Skin of body (tissue), 2 donors: ENCODE measurements around the gene CLC. TPM values are rescaled to one million over a fixed set of nuclear protein-coding genes. Genes with fewer than 3 reads are reported as not detected.
"Not testable (repeated sequence)": the region's sequence is repeated elsewhere in the genome, so short reads cannot be mapped to it uniquely, and the experiment has no call there.

Experiments used
- DNase-seq: peaks from one replicate; lab custom pipeline; 2025; lab: John Stamatoyannopoulos, UW
- total RNA-seq: library from RNA; depleted of rRNA; stranded (reverse); fragments of >200 nt; gene quantifications from one replicate; pipeline ENCODE4 v1.2.3, GENCODE V29; 2014

Gene CLC
- total RNA-seq = 10.0 TPM

GRCh38 chr19:39737891-39738290 lies at the start of gene CLC:
TSS of gene CLC (minus strand) at chr19:39738029. CDS start at chr19:39737952, 77 bp downstream.
- no peak for DNase-seq

GRCh38 chr19:39780894-39781293 lies 43.1 kb upstream of the CLC start:
- no peak for DNase-seq

GRCh38 chr19:39778763-39779162 lies 40.9 kb upstream of the CLC start, which contains the start of gene LEUTX:
TSS of gene LEUTX (plus strand) at chr19:39778854. CDS start at chr19:39778921, 67 bp downstream.
- no peak for DNase-seq

GRCh38 chr19:39768786-39769185 lies 31.0 kb upstream of the CLC start:
- DNase-seq = no peak

- DNase-seq = no peak
Measured at GRCh38 chr19:39768334-39768733, 30.5 kb upstream of the CLC start.

- DNase-seq = no peak
Measured at GRCh38 chr19:39765091-39766076, 27.6 kb upstream of the CLC start.

GRCh38 chr19:39761851-39762250 lies 24.0 kb upstream of the CLC start:
- DNase-seq = not testable (repeated sequence)

- DNase-seq = no peak
Measured at GRCh38 chr19:39759457-39760184, 21.8 kb upstream of the CLC start.

GRCh38 chr19:39754971-39755370 lies 17.1 kb upstream of the CLC start:
- no peak for DNase-seq

GRCh38 chr19:39754544-39754943 lies 16.7 kb upstream of the CLC start:
- DNase-seq = no peak

GRCh38 chr19:39752795-39753194 lies 15.0 kb upstream of the CLC start:
- no peak for DNase-seq

- DNase-seq = no peak
Measured at GRCh38 chr19:39752390-39752789, 14.6 kb upstream of the CLC start.

GRCh38 chr19:39749981-39750380 lies 12.2 kb upstream of the CLC start:
- no peak for DNase-seq

GRCh38 chr19:39746836-39747529 lies 9.2 kb upstream of the CLC start:
- no peak for DNase-seq

GRCh38 chr19:39745643-39746042 lies 7.8 kb upstream of the CLC start:
- DNase-seq = no peak

- DNase-seq = no peak
Measured at GRCh38 chr19:39740395-39740794, 2.6 kb upstream of the CLC start.

- no peak for DNase-seq
Measured at GRCh38 chr19:39738814-39739213, 985 bp upstream of the CLC start.

- no peak for DNase-seq
Measured at GRCh38 chr19:39737351-39737750, 478 bp downstream of the CLC start.

GRCh38 chr19:39736088-39736487 lies 1.7 kb downstream of the CLC start:
- DNase-seq = no peak

GRCh38 chr19:39735688-39736087 lies 2.1 kb downstream of the CLC start:
- DNase-seq = no peak

GRCh38 chr19:39733841-39734240 lies 4.0 kb downstream of the CLC start:
- no peak for DNase-seq

GRCh38 chr19:39731685-39732084 lies 6.1 kb downstream of the CLC start:
- DNase-seq = no peak
